Measurements from ENCODE around the gene FCGR3A.
"Not testable (repeated sequence)": the region's sequence is repeated elsewhere in the genome, so short reads cannot be mapped to it uniquely, and the experiment has no call there.

- not testable (repeated sequence) for TF ChIP-seq CTCF (optimal IDR thresholded peaks at IDR 0.05 in 1 of 3, IDR thresholded peaks at IDR 0.05 in 1 of 3, conservative IDR thresholded peaks at IDR 0.05 in 1 of 3; ENCODE audit: extremely low read depth in 1 of 3, insufficient read depth in 2 of 3, low read length in 3 of 3); EZH2 (IDR thresholded peaks at IDR 0.05; ENCODE audit: low read length)
Observed at GRCh38 chr1:161539731-161540569, 9.7 kb downstream of the FCGR3A start.

All from keratinocyte (primary cell).